Endothelial cell of umbilical vein (primary cell): ENCODE data around the gene DVL3. TPM values are rescaled to one million over a fixed set of nuclear protein-coding genes. Genes with fewer than 3 reads are reported as not detected.

Source experiments
- BruUV-seq: library from RNA; stranded (reverse); fragments of 400-500 nt; replicated peaks from 2 replicates; lab custom pipeline; 2021; lab: Mats Ljungman, UMichigan
- CTCF ChIA-PET: fragments of 300-600, 350-600 bp; sonication (Branson Sonifier 250); formaldehyde crosslinking; loops from one replicate; lab custom pipeline; 2021; ENCODE audit warnings: antibody characterized with exemption, inconsistent platforms; lab: Charles Lee
- POLR2A ChIA-PET: fragments of 300-600, 350-600 bp; sonication (Branson Sonifier 250); formaldehyde crosslinking; loops from one replicate; lab custom pipeline; 2021; ENCODE audit warnings: antibody characterized with exemption, inconsistent platforms; lab: Charles Lee
- DNase-seq: peaks from one replicate; pipeline ENCODE4 v3.0.0-alpha.2; 2011; ENCODE audit warnings: low read depth, low spot score
- FAIRE-seq: peaks from 2 replicates; lab custom pipeline; 2011; peaks lifted over from hg19 to GRCh38; lab: Jason Lieb, UNC
- H2AFZ ChIP-seq: 2 replicates; pipeline ENCODE4 v1.6.0; 2012; ENCODE audit warnings: low read depth, low read length, control low read depth, inconsistent platforms
- H3K27ac ChIP-seq: 2 replicates; pipeline ENCODE4 v1.5.1; 2011; ENCODE audit warnings: low read depth, mild to moderate bottlenecking, control low read depth, low read length, moderate library complexity; ENCODE audit not compliant: insufficient read depth
- H3K27me3 ChIP-seq, 2 experiments: 2 replicates each; pipeline versions ENCODE4 v1.6.0 to v1.6.1; 2011; ENCODE audit warnings: low read length in 2 of 2, mixed read lengths in 1 of 2; ENCODE audit not compliant: control insufficient read depth in 2 of 2, insufficient read depth in 2 of 2
- H3K36me3 ChIP-seq, 2 experiments: 2 replicates in 1 of 2; 3 replicates in 1 of 2; pipeline ENCODE4 v1.5.1; 2011; ENCODE audit warnings: low read length in 2 of 2, mild to moderate bottlenecking in 1 of 2, moderate library complexity in 1 of 2; ENCODE audit not compliant: control insufficient read depth in 2 of 2, insufficient read depth in 2 of 2; ENCODE audit errors: extremely low read depth in 1 of 2
- H3K4me1 ChIP-seq: 3 replicates; pipeline ENCODE4 v1.5.1; 2011; ENCODE audit warnings: mild to moderate bottlenecking, low read length; ENCODE audit not compliant: control insufficient read depth, insufficient read depth; ENCODE audit errors: extremely low read depth
- H3K4me2 ChIP-seq: 2 replicates; pipeline ENCODE4 v1.6.1; 2011; ENCODE audit warnings: low read length, control low read depth, mixed read lengths; ENCODE audit not compliant: insufficient read depth
- H3K4me3 ChIP-seq, 3 experiments: fragments of 200-600 bp in 1 of 3; sonication (generic), shearing (Covaris generic) in 1 of 3; replicated peaks in 1 of 3; 2 replicates each; pipeline ENCODE4 v1.5.1; 2011 to 2016; ENCODE audit warnings: control low read depth in 3 of 3, low read length in 3 of 3, mild to moderate bottlenecking in 2 of 3, inconsistent platforms in 1 of 3, low read depth in 1 of 3, moderate library complexity in 1 of 3; ENCODE audit not compliant: insufficient read depth in 1 of 3
- H3K79me2 ChIP-seq: 2 replicates; pipeline ENCODE4 v1.6.0; 2012; ENCODE audit warnings: low read length, inconsistent platforms; ENCODE audit not compliant: control insufficient read depth, insufficient read depth
- H3K9ac ChIP-seq: replicated peaks from 2 replicates; pipeline ENCODE3; 2011; ENCODE audit warnings: low read length, control low read depth; ENCODE audit not compliant: insufficient read depth; ENCODE audit errors: extremely low read depth
- H3K9me1 ChIP-seq: replicated peaks from 3 replicates; pipeline ENCODE4 v1.6.0; 2011; ENCODE audit warnings: mild to moderate bottlenecking, low read length; ENCODE audit not compliant: control insufficient read depth, insufficient read depth; ENCODE audit errors: extremely low read depth
- H3K9me3 ChIP-seq: replicated peaks from 2 replicates; pipeline ENCODE4 v1.5.1; 2012; ENCODE audit warnings: low read length, inconsistent platforms; ENCODE audit not compliant: control insufficient read depth, insufficient read depth
- H4K20me1 ChIP-seq: replicated peaks from 2 replicates; pipeline ENCODE3; 2011; ENCODE audit warnings: mild to moderate bottlenecking, low read length; ENCODE audit not compliant: control insufficient read depth, insufficient read depth; ENCODE audit errors: extremely low read depth
- CTCF ChIP-seq, 2 donors: IDR thresholded peaks; 1 replicate in 1 of 2; 2 replicates in 1 of 2; pipeline ENCODE4 v1.5.1; 2011; ENCODE audit warnings: low read length in 2 of 2, mild to moderate bottlenecking in 2 of 2, moderate library complexity in 2 of 2, control low read depth in 1 of 2, inconsistent platforms in 1 of 2, low read depth in 1 of 2; ENCODE audit not compliant: insufficient read depth in 1 of 2; ENCODE audit errors: extremely low read depth in 1 of 2
- EZH2 ChIP-seq: IDR thresholded peaks from 2 replicates; pipeline ENCODE4 v1.6.1; 2012; ENCODE audit warnings: borderline replicate concordance, low read depth, mild to moderate bottlenecking, moderate library complexity, low read length, inconsistent platforms; ENCODE audit not compliant: severe bottlenecking
- FOS ChIP-seq: IDR thresholded peaks from 2 replicates; pipeline ENCODE4 v1.6.1; 2011; ENCODE audit warnings: mild to moderate bottlenecking, low read length, moderate library complexity, borderline replicate concordance; ENCODE audit not compliant: insufficient read depth
- GATA2 ChIP-seq: IDR thresholded peaks from 2 replicates; pipeline ENCODE4 v1.7.0; 2011; ENCODE audit warnings: low read depth, mild to moderate bottlenecking, moderate library complexity, mixed read lengths, low read length; ENCODE audit not compliant: insufficient read length, insufficient read depth
- JUN ChIP-seq: IDR thresholded peaks from 2 replicates; pipeline ENCODE4 v1.6.1; 2011; ENCODE audit warnings: borderline replicate concordance, low read depth; ENCODE audit not compliant: insufficient read length, insufficient read depth
- MYC ChIP-seq: IDR thresholded peaks from one replicate; pipeline ENCODE4 v1.6.1; 2011; ENCODE audit warnings: mild to moderate bottlenecking, low read depth, low read length
- POLR2A ChIP-seq: IDR thresholded peaks from 2 replicates; pipeline ENCODE4 v1.6.1; 2012; ENCODE audit warnings: low read depth, mild to moderate bottlenecking, control low read depth, low read length
- POLR2AphosphoS5 ChIP-seq: IDR thresholded peaks from 2 replicates; pipeline ENCODE4 v1.6.1; 2012; ENCODE audit warnings: low read depth, mild to moderate bottlenecking, control low read depth, low read length, moderate library complexity; ENCODE audit not compliant: insufficient read depth
- dilution Hi-C: fragments of 300-500 bp; cut with MboI; formaldehyde crosslinking; loops from one replicate; pipeline ENCODE4 v1.15.0; 2019; ENCODE audit warnings: low sequenced_read_pairs; ENCODE audit not compliant: extremely low pct_ligation_motif_present
- intact Hi-C: fragments of 100-400 bp; cut with micrococcal nuclease; formaldehyde crosslinking; loops from one replicate; pipeline ENCODE4 v1.10.0; 2022
- polyA plus RNA-seq, 4 experiments: library from polyadenylated mRNA; depleted of rRNA in 3 of 4; stranded (reverse) in 3 of 4; unstranded in 1 of 4; fragments of >200 nt; gene quantifications; 2 replicates each; pipeline versions ENCODE4 v1.2.1 to v1.2.3, GENCODE V29; 2011 to 2012; ENCODE audit warnings: missing spikeins in 1 of 4
- total RNA-seq: library from RNA; stranded (reverse); gene quantifications from 2 replicates; pipeline ENCODE4 v1.2.3, GENCODE V29; 2021

DVL3 gene
- total and polyA plus RNA-seq, 2 donors (not counting 3 experiments of a cell fraction or from before 2014, with no cell fraction given): 43.8 to 59.0 TPM

DNA sequence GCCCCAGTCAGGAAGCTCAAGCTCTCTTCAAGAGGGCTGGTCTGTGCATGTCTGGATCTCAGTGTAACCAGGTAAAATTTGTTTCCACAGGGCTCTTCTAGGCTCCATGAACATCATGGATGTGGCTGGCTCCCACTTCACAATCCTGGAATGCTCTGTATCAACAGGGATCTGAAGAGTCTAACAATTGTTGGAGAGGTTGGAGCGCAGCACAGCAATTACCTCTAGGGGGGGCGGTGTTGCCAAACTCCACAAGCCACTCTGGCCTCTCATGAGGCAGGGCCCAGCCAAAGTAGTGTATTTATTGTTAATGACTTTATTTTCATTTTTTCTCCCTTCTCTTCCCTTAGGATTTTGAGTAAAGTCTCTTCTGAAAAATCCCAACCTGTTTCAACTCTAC is 26.2 kb upstream of the DVL3 start:
- Histone ChIP-seq H3K9me1 (no peaks in the 10 kb centered on the region), H3K27ac (no peak overlapping the region), H3K4me3 (no peak overlapping the region), H3K27me3 (no peaks in the 10 kb centered on the region), H3K36me3 (no peaks in the 10 kb centered on the region), H2AFZ (no peak overlapping the region), H3K4me1 (peaks cover 9% of the 10 kb centered on the region), H3K9ac (no peak overlapping the region), H3K9me3 (no peaks in the 10 kb centered on the region), H4K20me1 (no peaks in the 10 kb centered on the region), H3K4me2 (no peak overlapping the region), H3K79me2 (no peaks in the 10 kb centered on the region)
- peak; percentile 36 for DNase-seq
- TF ChIP-seq EZH2 (no peak), JUN (no peak), CTCF (IDR thresholded peaks at IDR 0.05; ENCODE audit: extremely low read depth in 1 of 2, insufficient read depth in 1 of 2, low read depth in 1 of 2, low read length in 2 of 2) (peak; percentile 41 to 45), POLR2AphosphoS5 (no peak)
- peak; percentile 18 for FAIRE-seq
- dilution Hi-C loops (no loop called here), intact Hi-C loops (loop anchor here (1.0 kb wide), 1 partner anchor 121 kb away; no protein-coding TSS in a partner anchor)
- POLR2A ChIA-PET: no interaction called here
- no TSS peak for BruUV-seq
- CTCF ChIA-PET: interaction anchor here (0.9 kb wide), 1 partner anchor 112 kb away, joined by 4 read pairs; no protein-coding TSS in a partner anchor

GRCh38 chr3:184132945-184133344 is 22.2 kb upstream of the DVL3 start:
- intact Hi-C loops (no loop called here), dilution Hi-C loops (no loop called here)
- POLR2A ChIA-PET: no interaction called here
- Histone ChIP-seq H2AFZ (no peak overlapping the region), H3K27me3 (no peaks in the 10 kb centered on the region), H3K36me3 (peaks cover 0 to 3% of the 10 kb centered on the region in 2 experiments), H3K9me3 (no peaks in the 10 kb centered on the region), H4K20me1 (no peaks in the 10 kb centered on the region), H3K79me2 (peaks cover 30% of the 10 kb centered on the region), H3K4me1 (peaks cover 27% of the 10 kb centered on the region), H3K27ac (no peak overlapping the region), H3K9ac (no peak overlapping the region), H3K4me2 (no peak overlapping the region), H3K4me3 (no peak overlapping the region), H3K9me1 (no peaks in the 10 kb centered on the region)
- DNase-seq (no peak), FAIRE-seq (peak; percentile 18)
- TF ChIP-seq GATA2 (no peak), FOS (no peak), EZH2 (no peak), POLR2A (no peak), MYC (no peak), POLR2AphosphoS5 (no peak), JUN (no peak)
- no TSS peak for BruUV-seq
- CTCF ChIA-PET: no interaction called here
